Tibial nerve (tissue), 4 donors: ENCODE data around the gene KRT77.

Experiments used
- CTCF ChIP-seq, 5 experiments: fragments of 200-600 bp in 3 of 5; fragments of 450-650 bp in 2 of 5; sonication (generic) in 3 of 5; IDR thresholded peaks; one replicate each; pipeline ENCODE4 v1.5.1; 2016 to 2019; ENCODE audit warnings: antibody characterized with exemption in 5 of 5, mild to moderate bottlenecking in 3 of 5, moderate library complexity in 2 of 5
- EP300 ChIP-seq, 2 donors: sonication (generic); formaldehyde crosslinking; IDR thresholded peaks; one replicate each; pipeline ENCODE4 v1.6.1; 2017; ENCODE audit warnings: antibody characterized with exemption in 2 of 2, mild to moderate bottlenecking in 1 of 2

- TF ChIP-seq CTCF (IDR thresholded peaks at IDR 0.05) (no peak), EP300 (IDR thresholded peaks at IDR 0.05) (no peak)
These were observed 59.3 kb downstream of the KRT77 start for GRCh38 chr12:52644078-52644415.
